HG03095 (cell line): ENCODE results near the gene ENC1.

Experiments used
- ATAC-seq: cut with Tn5 transposase; IDR thresholded peaks from one replicate; pipeline ENCODE4 v1.9.1; 2021; ENCODE audit warnings: moderate library complexity; ENCODE audit not compliant: unreplicated experiment

ENC1 gene

GRCh38 chr5:74657165-74657564, 16.6 kb upstream of the ENC1 start:
- ATAC-seq: no peak

DNA sequence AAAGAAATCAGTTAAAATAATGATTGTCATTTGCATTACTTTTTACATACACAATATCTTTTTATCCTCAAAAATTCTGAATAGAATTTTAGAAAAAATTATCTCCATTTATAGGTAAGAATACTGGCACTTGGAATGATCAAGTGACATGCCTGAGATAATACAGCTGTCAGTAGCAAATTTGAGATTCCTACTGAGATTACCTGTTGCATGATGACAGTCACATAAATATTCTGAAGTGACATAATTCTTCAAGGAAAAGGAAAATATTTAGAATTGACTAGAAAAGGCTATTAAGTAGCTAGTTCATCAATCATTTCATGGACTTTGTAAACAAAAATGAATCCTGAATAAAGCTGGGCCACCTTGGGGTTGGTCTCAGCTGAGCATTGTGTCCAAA, 15.2 kb upstream of the ENC1 start:
- no peak for ATAC-seq

- ATAC-seq: no peak
Measured at GRCh38 chr5:74655206-74655605, 14.7 kb upstream of the ENC1 start.

- no peak for ATAC-seq
Measured at GRCh38 chr5:74653991-74654390, 13.5 kb upstream of the ENC1 start.

- ATAC-seq: no peak
Measured at GRCh38 chr5:74652576-74652975, 12.0 kb upstream of the ENC1 start.

DNA sequence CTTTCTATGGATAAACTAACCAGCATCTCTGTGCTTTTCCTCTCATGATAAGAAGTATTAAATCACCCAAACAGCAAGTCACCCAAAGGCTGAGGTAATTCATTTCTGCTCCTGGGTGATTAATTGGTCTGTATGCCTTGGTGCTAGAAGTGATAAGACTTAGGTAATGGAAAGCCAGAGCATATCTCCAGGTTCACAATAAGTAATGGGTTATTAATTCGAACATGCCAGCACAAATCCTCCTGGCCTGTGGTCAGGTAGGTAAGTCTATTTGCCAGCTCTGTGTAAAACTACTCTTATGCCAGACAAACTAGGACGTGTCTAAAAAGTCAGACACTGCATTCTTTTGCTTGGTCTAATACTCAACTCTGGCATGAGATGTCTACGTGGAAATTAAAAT, 11.2 kb upstream of the ENC1 start:
- no peak for ATAC-seq

DNA sequence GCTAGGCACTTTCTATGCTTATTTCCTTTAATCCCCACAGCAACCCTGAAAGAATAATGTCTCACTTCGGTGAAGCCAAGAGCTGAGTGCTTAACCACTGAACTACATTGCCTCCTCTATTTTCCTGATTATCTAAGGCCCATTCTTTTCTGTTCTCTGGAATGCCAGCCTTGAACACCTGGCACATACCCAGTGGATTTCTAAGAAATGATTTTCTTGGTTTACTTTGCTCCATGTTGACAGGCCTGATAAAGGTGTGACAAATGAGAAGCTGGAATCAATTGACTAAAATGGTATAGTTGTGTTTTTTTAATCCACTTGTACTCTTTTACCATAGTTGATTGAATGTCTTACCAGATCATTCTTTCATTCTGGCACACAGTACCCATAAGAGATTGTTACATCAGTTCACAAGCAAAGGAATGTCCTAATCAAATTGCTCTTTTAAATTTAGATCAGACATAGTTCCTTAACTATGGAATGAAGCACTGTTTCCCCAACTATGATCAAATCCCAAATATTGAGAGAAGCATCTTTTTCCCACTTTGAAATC, 9.0 kb upstream of the ENC1 start:
- ATAC-seq: no peak

GRCh38 chr5:74648835-74649293, 8.3 kb upstream of the ENC1 start:
- peak; percentile 52 for ATAC-seq

GRCh38 chr5:74647096-74647495, 6.6 kb upstream of the ENC1 start:
- ATAC-seq: no peak

DNA sequence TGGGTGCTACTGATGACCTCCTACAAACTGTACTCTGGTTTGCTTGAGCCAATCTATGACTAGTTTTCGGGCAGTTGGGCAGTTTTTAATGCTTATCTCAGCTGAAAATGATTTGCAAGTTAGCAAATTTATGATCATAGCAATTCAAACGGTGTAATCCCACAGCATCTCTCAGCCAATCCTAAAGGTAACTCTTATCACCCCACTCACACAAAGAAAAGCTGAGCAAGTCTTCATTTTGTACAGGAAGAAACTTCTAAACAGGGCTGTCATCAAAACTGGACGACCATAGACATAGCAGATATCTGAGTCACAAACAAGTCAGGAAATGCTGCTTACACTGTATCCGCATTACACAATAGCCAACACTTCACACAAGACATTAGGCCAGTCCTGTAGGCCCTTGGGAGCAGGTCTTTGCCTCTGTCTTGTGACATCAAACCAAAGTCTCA, 2.6 kb upstream of the ENC1 start:
- no peak for ATAC-seq

DNA sequence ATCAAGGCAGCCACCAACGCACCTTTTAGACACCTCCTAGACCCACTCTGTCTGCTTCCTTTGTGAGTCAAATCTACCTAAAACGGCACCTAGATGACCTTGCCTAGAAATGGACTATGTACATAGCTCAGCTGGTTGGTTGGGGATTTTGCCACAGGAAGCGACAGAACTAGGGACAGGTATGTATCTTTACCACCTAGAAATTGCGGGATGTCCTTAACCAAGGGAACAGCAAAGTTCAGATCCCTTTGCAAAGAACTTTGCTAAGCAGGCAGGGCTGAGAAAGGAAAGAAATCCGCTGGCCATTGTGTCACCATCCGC, 2.0 kb upstream of the ENC1 start:
- ATAC-seq: no peak

DNA sequence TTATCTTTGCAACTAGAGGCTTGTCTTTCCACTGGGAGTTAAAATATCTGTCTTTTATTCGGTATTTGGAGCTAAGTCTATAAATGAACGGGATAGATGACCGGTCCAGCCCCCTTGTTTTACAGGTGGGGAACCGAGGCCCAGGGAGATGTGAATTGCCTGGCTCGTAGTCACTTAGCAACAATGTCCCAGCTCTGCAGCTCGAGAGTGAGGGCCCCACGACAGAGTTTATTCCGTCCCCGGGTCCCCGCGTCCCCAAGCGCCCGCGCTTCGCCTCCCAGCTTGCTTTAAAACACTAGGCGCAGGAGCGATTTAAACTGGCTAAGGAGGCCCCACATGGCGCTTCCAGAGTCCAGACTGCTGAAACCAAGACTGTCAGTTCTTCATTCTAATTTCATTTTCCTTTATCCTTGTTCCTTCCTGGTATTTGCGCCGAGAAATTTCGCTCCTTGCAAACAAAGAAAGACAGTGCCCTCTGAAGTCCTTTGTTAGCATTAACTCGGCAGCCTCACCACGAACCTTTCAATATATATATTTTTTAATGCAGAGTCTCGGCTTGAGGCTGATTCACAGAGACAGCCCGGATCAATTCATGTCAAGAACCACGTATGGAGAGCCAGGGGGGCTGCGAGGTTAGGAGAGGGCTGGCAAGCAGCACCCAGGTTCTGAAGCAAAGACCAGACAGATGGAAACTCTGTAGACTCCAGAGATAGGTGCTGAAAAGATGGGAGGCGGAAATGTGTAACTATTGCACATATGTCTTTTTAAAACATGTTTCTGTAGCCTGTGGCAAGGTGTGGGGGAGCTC, 1.4 kb upstream of the ENC1 start:
- no peak for ATAC-seq

DNA sequence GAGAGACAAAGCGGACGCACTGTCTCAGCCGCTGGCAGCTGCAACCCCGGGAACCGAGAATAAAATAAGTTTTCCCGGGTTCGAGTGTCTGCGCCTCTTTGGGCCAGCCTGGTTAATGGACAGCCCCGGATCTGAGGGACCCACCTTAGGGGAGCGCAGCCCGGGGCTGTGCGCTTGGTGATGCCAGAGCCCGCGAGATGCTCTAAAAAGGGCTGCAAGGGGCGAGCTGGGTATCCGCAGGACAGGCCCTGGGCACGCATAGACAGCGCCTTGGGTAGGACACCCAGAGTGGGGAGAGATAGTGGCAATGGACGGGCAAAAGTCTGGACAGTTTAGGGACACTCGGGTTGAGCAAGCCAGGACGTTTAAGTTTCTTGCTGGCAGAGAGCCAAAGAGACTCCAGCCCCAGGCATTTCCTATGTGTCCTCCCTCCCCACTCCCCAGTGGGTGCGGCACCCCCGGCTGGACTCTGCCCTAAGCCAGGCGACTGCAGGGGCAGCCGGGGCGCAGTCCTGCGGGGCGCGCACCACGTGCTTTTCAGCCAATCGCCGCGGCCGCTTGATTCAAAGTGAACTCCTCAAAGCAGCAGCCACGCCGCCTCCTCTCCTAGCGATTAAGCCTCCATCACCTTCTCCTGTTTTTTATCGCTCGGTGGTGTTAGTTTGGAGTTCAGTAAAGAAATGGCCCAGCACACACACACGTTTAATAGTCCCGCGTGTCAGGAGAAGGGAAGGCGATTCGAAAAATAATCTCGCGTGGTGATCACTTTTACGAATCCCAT, 616 bp upstream of the ENC1 start:
- peak; percentile 13 for ATAC-seq

- ATAC-seq: peak; percentile 11
Measured at GRCh38 chr5:74639807-74640449, 600 bp downstream of the ENC1 start.

GRCh38 chr5:74638970-74639806, 1.3 kb downstream of the ENC1 start:
- peak; percentile 44 for ATAC-seq

- no peak for ATAC-seq
Measured at GRCh38 chr5:74638544-74638969, 2.0 kb downstream of the ENC1 start.

DNA sequence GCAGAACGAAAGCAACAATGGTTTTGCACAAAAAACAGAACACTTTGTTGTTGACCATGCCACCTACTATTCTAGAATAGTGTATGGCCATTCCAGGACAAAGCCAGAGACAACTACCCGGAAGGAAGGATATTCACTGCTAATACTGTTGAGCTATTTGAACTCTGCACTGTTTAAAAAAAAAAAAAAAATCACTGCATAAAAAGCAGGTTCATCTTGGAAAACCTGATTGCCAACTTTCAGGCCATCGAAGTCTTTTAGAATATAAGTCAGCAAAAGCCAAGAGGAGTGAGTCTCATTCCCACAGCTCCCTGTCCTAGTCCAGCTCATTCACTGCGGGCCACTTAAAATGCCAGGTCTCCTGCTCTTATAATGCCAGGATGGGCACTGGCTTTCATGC, 4.0 kb downstream of the ENC1 start:
- no peak for ATAC-seq

DNA sequence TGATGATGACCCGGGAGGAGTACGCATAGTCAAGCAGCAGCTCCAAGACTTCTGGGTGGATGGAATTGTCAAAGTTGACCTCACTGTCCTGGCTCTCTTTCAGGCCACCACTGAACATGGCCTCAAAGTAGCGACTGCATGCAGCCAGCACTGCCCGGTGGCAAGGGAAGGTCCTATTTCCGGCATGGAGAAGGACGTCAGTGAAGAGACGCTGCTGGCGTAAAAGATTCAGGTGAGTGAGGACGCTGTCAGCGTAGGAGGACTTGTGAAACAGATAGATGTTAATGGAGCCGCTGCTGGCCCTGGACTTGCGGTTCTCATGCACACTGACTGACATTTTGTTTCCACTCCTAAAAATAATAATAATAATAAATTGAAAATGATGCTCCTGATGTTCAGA, 4.4 kb downstream of the ENC1 start:
- ATAC-seq: no peak

- no peak for ATAC-seq
Measured at GRCh38 chr5:74634611-74635286, 5.8 kb downstream of the ENC1 start.

DNA sequence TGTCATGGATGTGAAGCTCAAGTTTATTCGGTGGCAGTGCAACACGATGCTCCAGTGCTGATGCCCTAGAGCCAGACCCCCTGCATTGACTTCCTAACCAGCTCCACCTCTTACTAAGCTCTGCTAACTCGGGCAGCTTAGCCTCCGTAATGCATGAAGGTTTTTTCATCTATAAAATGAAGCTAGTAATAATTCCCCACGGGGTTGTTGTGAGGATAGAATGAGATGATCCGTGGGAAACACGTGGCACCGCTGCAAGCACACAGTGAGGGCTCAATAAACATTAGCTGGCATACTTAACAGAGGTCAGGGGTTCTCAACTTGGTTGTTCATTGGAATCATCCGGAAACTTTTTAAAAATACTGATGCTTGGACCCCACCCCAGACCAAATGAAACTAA, 6.8 kb downstream of the ENC1 start:
- no peak for ATAC-seq
